HG02642 (cell line): ENCODE measurements around the gene AGT.
"Not testable (repeated sequence)": the region's sequence is repeated elsewhere in the genome, so short reads cannot be mapped to it uniquely, and the experiment has no call there.

Experiments
- ATAC-seq: cut with Tn5 transposase; IDR thresholded peaks from one replicate; pipeline ENCODE4 v1.9.1; 2021; ENCODE audit warnings: mild to moderate bottlenecking; ENCODE audit not compliant: unreplicated experiment, poor library complexity

AGT gene

GRCh38 chr1:230745071-230745470 lies 31.1 kb upstream of the AGT start:
- no peak for ATAC-seq

GRCh38 chr1:230744382-230744781 lies 30.5 kb upstream of the AGT start:
- ATAC-seq, result no peak

GRCh38 chr1:230743899-230744298 lies 30.0 kb upstream of the AGT start:
- ATAC-seq, result no peak

GRCh38 chr1:230739564-230740290 lies 25.8 kb upstream of the AGT start:
- ATAC-seq, result no peak

GRCh38 chr1:230737622-230738262 lies 23.8 kb upstream of the AGT start:
- no peak for ATAC-seq

- no peak for ATAC-seq
These were observed 21.5 kb upstream of the AGT start for GRCh38 chr1:230735447-230735846.

- ATAC-seq, result no peak
These were observed 17.1 kb upstream of the AGT start for GRCh38 chr1:230730977-230731376.

GRCh38 chr1:230728710-230729392 lies 14.9 kb upstream of the AGT start:
- no peak for ATAC-seq

- ATAC-seq, result no peak
These were observed 11.5 kb upstream of the AGT start for GRCh38 chr1:230725256-230726012.

- ATAC-seq, result not testable (repeated sequence)
These were observed 8.1 kb upstream of the AGT start for GRCh38 chr1:230721849-230722522.

- no peak for ATAC-seq
These were observed 3.3 kb upstream of the AGT start for GRCh38 chr1:230717251-230717650.

- ATAC-seq, result not testable (repeated sequence)
These were observed 2.5 kb upstream of the AGT start for GRCh38 chr1:230716453-230716852.

- no peak for ATAC-seq
These were observed 1.6 kb upstream of the AGT start for GRCh38 chr1:230715510-230715909.

GRCh38 chr1:230713547-230713914 lies 391 bp downstream of the AGT start:
- no peak for ATAC-seq

GRCh38 chr1:230713138-230713537 lies 784 bp downstream of the AGT start:
- ATAC-seq, result no peak

- no peak for ATAC-seq
These were observed 1.4 kb downstream of the AGT start for GRCh38 chr1:230712470-230712942.

- ATAC-seq, result no peak
These were observed 2.7 kb downstream of the AGT start for GRCh38 chr1:230711245-230711644.

- no peak for ATAC-seq
These were observed 3.4 kb downstream of the AGT start for GRCh38 chr1:230710543-230710904.

GRCh38 chr1:230709619-230710542 lies 4.0 kb downstream of the AGT start:
- no peak for ATAC-seq
